Left colon (tissue), 2 donors: ENCODE measurements around the gene SLC2A11. TPM values are rescaled to one million over a fixed set of nuclear protein-coding genes. Genes with fewer than 3 reads are reported as not detected.
"Not testable (repeated sequence)": the region's sequence is repeated elsewhere in the genome, so short reads cannot be mapped to it uniquely, and the experiment has no call there.

ENCODE experiments used
- ATAC-seq: fragments of 200-7000 bp; cut with Tn5 transposase; one replicate; pipeline ENCODE4 v1.9.1; 2020; ENCODE audit warnings: mild to moderate bottlenecking, moderate library complexity
- DNase-seq, 2 donors: peaks; one replicate each; pipeline ENCODE4 v3.0.0-alpha.2; 2020
- intact Hi-C, 2 donors: fragments of 100-400 bp; cut with DNase I in 1 of 2; cut with micrococcal nuclease in 1 of 2; formaldehyde crosslinking; loops; one replicate each; pipeline versions ENCODE4 v1.11.2 to v1.14.0; 2022; cut with DNase I, micrococcal nuclease
- total RNA-seq, 2 donors: library from RNA; stranded (reverse); fragmentation: NEBNext Ultra II Directional; extraction: Animal tissue kit (Norgen Biotek cat#: 25700); gene quantifications; one replicate each; pipeline ENCODE4 v1.2.1, GENCODE V29; 2021
- donor health status: DM: no; HTN: no; CAD: no.
- donor health status: DM: yes; HTN: yes; CAD: no.

The SLC2A11 gene
- total RNA-seq, 2 donors from 2014 or later, result 9.8 to 13.7 TPM

DNA sequence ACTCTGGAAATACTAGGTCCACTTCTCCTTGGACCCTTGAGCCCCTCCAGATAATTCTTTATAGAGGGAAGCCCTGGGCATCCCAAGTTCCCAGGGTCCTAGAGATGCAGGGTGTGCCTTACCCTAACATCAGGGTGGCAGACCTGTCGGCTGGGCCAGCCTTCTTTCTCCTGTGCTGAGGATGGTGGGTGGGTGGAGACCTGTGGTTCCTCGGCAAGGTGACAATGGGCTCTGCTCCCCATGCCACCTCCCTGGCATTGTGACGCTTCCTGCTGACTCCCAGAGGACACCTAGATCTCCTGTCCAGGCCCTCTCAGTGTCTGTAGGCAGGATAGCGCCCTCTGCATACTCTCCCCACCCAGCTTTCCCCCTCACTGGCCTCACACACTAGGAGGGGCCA lies 15.1 kb upstream of the SLC2A11 start:
- DNase-seq, result no peak
- ATAC-seq, result no peak
- intact Hi-C loops, result loop anchor here in 1 of 2 donors (10.0 kb wide), 1 partner anchor 78 kb away; the partner anchor contains the start of genes C22orf15 and CHCHD10

DNA sequence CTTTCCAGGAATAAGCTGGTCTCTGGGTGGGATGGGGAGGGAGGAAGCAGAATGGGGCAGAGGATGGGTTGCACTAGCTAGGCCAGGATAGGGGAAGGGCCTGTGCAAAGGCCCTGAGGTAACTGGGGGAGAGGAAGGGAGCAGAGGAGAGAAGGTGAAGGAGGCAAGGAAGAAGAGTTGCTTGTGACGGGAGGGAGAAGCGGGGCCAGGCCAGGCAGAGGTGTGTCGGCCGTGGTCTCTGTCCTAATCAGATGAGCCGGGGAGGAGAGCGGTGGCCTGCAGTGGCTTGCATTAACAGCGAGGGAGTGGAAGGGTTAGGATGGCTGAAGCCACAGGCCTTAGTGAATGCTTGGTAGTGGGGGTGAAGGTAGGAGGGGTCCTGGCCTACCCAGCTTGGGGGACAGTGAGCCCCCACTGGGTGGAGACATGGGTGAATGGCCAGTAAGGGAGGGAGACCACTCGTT lies 12.9 kb upstream of the SLC2A11 start:
- intact Hi-C loops, result loop anchor here in 1 of 2 donors (10.0 kb wide), 1 partner anchor 80 kb away; the partner anchor contains the start of genes C22orf15 and CHCHD10
- DNase-seq (no peak), ATAC-seq (no peak)

DNA sequence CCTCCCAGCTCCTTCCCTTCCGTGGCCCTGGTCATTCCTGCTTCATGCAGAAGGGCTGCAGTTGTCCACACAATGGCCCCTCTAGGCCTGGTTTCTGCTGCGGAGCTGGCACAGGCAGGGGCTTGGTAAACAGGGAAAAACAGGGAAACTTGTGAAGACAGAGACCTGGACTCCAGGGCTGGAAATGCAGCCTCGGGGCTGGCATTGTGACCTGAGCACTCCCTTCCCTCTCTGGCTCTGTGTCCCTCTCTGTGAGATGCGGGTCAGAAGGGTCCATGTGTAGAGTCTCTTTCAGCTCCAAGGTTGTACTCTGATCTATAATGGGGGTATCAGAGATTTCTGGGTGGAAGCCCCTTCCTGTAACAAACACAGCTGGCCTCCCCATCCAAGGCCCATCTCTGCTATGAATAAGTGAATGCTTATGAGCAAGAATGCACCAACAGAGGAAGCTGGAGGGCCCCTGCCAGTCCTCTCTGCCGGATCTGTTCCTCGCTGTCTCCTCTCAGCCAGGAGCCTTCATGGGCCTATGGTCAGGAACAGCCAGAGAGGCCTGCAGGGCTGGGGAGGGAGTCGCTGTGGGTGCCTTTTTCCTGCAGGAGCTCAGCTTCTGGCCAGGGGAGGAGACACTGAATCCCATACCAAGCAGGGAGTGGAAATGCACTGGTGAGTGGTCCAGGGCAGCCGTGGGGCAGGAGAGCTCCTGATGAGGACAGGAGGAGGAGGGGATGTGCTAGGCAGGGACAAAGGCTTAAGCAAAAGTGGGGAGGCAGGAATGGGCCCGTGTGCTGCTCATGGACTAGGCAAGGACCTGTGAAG lies 12.2 kb upstream of the SLC2A11 start:
- no peak for DNase-seq
- intact Hi-C loops, result loop anchor here in 1 of 2 donors (10.0 kb wide), 1 partner anchor 81 kb away; the partner anchor contains the start of genes C22orf15 and CHCHD10
- no peak for ATAC-seq

DNA sequence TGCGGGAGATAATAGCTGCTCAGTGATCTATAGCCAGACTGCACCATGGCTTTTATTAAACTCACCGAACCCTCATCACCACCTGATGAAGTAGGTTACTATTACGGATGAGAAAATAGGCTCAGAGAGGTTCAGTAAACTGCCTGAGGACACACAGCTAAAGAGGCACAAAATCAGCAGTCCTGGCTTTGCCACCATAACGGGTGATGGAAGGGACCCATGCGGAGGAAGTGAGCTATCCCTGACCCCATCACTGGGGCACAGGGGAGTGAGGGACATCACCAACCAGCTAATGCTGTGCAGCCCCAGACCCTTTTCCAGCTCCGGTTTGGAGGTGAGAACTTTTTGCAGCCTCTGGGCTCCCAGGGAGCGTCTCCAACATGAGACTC lies 11.6 kb upstream of the SLC2A11 start:
- intact Hi-C loops, result loop anchor here in 1 of 2 donors (10.0 kb wide), 1 partner anchor 81 kb away; the partner anchor contains the start of genes C22orf15 and CHCHD10
- DNase-seq (no peak), ATAC-seq (no peak)

DNA sequence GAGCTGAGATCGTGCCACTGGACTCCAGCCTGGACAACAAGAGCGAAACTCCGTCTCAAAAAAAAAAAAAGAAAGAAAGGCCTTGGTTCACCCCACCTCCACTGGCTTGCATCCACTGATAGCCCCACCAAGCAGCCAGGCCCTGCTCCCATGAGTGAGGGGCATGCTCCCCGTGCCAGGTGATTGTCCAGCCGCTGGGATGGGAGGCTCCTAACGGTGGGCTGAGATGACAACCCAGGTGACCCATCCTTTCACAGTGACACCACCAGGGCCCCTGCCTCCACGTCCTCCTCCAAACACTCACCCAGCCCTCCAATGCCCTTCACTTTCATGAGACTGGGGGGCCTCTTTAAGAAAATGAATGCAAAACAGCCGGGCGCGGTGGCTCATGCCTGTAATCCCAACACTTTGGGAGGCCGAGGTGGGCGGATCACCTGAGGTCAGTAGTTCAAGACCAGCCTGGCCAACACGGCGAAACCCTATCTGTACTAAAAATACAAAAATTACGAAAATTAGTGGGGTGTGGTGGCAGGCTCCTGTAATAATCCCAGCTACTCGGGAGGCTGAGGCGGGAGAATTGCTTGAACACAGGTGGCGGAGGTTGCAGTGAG lies 10.3 kb upstream of the SLC2A11 start:
- no peak for DNase-seq
- intact Hi-C loops, result loop anchor here in 1 of 2 donors (10.0 kb wide), 1 partner anchor 83 kb away; the partner anchor contains the start of genes C22orf15 and CHCHD10

DNA sequence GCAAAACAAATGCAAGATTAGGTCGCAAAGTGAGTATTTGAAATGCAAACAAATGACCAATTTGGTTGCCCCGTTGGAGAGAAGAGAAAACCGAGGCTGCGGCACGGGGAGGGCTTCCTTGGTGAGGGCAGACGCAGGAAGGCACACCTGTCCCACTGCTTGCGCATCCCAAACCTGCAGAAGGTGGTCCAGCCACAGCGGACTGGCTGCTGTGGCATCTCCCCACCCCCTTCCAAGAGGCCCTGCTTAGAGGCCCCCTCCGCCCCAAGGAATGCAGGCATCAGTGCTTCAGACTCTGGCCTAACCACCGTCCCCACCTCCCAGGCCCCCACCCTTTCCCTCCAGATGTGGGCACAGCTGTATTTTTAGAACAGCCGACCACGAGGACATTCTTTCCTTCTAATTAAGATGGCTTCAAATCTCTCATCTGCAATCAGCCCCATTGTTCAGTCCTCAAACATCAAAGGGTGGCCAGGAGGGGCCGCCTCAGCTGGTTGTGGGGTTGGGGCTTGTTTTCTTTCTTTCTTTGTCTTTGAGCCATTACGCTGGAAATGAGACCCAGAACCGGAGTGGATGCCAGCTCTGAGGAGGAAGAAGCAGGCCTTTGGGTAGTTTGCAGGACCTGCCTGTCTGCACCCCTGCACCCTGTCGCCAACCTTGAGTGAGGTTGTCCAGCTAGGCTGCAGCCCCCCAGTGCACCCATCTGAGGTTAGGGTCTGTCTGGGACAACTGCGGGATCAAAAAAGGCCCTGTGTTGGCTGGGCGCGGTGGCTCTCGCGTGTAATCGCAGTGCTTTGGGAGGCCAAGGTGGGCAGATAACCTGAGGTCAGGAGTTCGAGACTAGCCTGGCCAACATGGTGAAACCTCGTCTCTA lies 9.4 kb upstream of the SLC2A11 start:
- intact Hi-C loops, result loop anchor here in 1 of 2 donors (10.0 kb wide), 1 partner anchor 83 kb away; the partner anchor contains the start of genes C22orf15 and CHCHD10
- DNase-seq (no peak), ATAC-seq (no peak)

More for the DNA sequence above, 10.3 kb upstream of the SLC2A11 start:
- no peak for ATAC-seq

DNA sequence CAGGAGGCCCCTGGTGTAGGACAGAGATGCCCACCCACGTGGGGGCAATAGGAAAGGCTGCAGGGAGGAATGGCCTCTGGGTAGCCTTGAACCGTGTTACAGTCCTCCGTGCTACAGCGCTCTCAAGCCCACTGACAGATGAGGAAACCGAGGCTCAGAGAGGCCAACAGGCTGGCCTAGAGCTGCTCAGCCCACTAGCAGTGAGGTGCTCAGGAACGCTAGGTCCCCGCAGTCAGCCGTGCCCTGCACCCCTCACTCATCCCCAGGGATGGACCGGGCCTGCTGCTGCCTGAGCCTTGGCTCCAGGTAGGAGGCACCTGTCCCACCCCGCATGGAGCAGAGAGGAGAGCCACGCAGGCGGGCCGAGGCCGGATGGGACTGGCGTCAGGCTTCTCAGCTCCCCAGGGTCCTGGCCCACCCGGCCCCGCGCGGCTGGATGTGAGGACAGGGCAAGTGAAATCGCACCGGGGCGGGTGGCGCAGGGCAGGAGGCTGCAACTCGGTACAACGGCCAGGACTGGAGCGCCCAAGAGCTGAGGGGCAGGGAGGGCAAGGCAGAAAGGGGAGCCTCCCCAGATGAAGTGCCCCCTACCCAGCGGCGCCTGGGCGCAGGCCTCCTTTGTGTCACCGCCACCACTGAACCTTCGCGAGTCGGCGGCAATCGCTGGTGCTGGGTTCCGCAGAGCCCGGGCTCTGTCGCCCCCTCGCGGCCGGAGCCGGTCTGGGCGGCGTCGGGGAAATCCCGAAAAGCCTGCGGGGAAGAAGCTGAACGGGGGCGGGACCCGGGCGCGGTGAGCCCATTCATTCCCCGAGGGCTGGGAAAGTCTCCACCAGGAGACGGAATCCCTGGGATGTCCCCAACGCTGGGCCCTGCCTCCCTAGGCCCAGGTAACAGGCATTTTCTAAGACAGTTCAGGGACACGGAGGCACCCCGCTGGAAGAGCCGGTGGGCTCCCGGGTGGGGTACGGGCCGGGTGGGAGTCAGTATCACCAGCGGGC lies 8.4 kb upstream of the SLC2A11 start:
- peak; percentile 89 for ATAC-seq
- intact Hi-C loops, result loop anchor here (5.0 to 10.0 kb wide), 2 partner anchors 82 to 85 kb away; partner anchors contain the start of genes CHCHD10 (in 2 of the 2) and C22orf15 (in 1 of the 2)
- DNase-seq, result peak in 1 of 2 donors; percentile 86

DNA sequence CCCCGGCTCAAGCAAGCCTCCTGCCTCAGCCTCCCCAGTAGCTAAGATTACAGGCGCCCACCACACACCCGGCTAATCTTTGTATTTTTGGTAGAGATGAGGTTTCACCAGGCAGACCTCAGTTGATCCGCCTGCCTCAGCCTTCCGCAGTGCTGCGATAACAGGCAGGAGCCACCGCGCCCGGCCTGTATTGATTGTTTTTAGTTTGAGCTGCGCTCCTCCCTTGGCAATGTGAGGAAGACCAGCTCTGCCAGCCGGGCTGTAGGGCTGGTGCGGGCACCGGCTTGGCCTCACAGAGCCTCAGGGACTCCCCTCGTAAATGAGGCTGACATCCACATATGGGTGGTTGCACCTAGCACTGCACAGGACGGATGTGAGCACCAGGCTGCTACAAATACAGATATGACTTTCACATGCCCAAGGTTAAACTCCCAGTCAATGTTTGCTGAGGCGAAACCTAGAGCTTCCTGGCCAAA lies 7.5 kb upstream of the SLC2A11 start:
- peak; percentile 15 for ATAC-seq
- intact Hi-C loops, result loop anchor here in 1 of 2 donors (5.0 kb wide), 1 partner anchor 83 kb away; the partner anchor contains the start of gene CHCHD10
- DNase-seq, result no peak

DNA sequence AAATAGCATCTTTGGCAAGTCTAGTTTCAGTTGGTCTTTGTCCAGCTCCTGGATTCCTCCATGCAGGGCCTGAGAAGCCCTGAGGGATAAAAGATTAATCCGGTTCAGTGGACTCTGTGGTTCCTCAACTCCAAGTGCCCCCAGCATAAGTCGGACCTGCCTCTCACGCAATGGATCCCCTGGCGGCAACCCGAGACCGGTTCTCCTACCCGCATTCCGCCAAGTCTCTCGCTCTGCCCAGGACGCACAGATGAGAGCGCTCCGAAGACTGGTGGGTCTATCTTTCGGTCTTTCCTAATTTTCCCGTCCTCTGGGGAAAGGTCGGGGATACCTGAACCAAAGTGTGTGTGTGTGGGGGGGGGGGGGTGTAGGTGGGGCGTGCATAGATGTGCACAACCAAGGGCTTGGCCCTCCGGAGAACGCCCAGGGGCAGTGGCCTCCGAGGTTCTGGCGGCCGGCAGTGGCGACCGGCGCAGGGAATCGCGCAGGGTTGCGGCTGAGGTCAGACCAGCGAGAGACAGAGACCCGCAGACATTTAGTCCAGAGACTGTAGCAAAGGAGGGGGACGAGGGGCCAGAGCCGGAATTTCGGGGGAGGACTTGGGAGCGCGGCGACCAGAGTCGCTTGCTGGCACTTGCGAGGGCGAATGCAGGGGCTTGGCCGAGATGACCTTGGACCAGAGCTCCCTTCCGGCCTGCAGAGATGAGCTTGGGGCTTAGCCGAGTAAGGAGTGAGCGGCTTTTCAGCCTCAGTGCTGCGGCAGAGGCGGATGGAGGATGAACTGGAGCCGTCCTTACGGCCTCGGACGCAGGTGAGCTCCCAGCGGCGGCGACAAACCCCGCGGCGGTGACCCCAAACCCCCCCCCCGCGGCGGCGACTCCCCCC lies 712 bp upstream of the SLC2A11 start:
- intact Hi-C loops, result no loop called here
- peak in 1 of 2 donors; percentile 62 for DNase-seq
- ATAC-seq, result peak; percentile 53

DNA sequence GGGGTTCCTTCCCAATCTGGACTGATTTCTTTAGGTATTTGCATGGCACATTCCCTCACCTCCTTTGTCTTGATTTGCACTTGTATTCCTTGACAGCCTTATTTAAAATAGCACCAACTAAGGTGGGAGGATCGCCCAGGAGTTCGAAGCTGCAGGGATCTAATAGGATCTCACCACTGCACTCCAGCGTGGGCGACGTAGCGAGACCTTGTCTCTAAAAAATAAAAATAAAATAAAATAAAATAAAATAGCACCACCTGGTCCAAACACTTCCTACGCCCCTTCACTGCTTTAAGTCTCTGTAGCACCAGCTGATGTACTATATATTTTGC lies 775 bp downstream of the SLC2A11 start:
- ATAC-seq, result no peak
- no peak for DNase-seq
- intact Hi-C loops, result no loop called here

DNA sequence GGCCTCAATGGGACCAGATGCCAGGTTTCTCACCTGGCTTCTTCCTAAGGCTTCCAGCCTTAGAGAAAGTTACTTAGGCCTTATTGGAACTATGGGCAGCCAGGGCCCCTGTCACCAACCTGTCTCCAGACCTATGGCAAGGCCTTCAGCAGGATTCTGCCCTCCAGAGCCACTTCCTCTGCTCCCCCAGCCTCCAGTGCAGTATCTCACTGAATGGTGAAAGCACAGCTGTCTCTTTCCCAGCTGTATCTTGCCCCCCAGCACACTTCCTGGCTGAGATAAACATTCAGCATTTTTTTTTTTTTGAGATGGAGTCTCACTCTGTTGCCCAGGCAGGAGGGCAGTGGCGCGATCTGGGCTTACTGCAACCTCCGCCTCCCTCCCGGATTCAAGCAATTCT lies 1.5 kb downstream of the SLC2A11 start:
- ATAC-seq, result no peak
- intact Hi-C loops, result no loop called here
- no peak for DNase-seq

DNA sequence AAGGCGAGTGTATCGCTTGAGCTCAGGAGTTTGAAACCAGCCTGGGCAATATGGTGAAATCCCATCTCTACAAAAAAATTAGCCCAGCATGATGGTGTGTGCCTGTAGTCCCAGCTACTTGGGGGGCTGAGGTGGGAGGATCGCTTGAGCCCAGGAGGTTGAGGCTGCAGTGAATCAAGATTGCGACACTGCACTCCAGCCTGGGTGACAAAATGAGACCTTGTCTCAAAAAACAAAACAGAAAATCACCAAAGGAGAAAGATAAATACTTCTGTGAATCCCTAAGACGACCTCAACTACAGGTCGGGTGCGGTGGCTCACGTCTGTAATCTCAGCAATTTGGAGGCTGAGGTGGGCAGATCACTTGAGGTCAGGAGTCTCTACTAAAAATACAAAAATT lies 2.5 kb downstream of the SLC2A11 start:
- ATAC-seq, intact Hi-C loops, DNase-seq: not testable (repeated sequence)

DNA sequence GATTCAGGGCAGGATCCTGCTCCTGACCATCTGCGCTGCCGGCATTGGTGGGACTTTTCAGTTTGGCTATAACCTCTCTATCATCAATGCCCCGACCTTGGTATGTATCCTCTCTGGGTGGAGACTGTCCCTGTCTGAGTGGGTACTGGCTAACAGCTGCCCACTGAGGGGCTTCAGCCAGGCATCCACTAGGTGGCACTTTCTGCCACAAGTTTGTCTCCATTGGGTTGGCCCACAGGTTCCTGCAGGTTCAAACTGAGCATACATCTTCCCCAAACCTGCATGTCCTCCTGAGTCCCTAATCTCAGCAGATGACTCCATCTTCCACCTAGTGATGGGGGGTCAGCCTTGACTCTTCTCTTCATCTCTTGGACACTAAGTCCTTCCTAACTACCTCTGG lies 4.4 kb downstream of the SLC2A11 start:
- no peak for ATAC-seq
- DNase-seq, result no peak
- intact Hi-C loops, result no loop called here

DNA sequence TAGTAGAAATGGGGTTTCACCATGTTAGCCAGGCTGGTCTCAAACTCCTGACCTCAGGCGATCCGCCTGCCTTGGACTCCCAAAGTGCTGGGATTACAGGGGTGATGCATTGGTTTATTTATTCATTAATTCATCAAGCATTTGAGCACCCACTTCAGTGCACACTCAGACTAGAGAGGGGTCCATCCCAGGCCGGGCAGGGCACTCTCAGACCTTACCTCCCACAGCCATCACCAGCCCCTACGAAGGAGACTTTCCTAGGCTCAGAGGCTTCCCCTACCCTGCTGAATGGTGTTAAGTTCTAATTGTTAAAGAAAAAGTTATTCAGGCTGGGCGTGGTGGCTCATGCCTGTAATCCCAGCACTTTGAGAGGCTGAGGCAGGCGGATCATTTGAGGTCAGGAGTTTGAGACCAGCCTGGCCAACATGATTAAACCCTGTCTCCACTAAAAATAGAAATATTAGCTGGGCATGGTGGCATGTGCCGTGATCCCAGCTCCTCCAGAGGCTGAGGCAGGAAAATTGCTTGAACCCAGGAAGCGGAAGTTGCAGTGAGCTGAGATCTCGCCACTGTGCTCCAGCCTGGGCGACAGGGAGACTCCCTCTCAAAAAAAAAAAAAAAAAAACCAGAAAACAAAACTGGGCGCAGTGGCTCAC lies 7.0 kb downstream of the SLC2A11 start:
- ATAC-seq, intact Hi-C loops, DNase-seq: not testable (repeated sequence)

DNA sequence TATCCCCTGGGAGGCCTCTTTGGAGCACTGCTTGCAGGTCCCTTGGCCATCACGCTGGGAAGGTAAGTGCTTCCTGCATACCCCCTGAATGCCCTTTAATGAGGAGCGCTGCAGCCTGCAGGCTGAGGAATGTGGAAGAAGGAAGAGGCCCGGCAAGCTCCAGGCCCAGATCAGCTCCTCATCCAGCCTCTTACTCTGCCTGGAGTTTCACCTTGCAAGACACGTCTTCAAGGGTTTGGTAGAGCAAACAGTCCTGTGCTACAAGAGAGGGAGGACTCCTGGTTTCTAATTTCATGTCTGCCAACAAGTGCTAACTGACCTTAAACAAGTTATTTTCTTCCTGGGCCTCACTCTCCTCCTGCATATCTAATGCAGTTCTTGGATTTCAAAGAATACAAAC lies 10.9 kb downstream of the SLC2A11 start:
- no peak for DNase-seq
- intact Hi-C loops, result no loop called here
- no peak for ATAC-seq

DNA sequence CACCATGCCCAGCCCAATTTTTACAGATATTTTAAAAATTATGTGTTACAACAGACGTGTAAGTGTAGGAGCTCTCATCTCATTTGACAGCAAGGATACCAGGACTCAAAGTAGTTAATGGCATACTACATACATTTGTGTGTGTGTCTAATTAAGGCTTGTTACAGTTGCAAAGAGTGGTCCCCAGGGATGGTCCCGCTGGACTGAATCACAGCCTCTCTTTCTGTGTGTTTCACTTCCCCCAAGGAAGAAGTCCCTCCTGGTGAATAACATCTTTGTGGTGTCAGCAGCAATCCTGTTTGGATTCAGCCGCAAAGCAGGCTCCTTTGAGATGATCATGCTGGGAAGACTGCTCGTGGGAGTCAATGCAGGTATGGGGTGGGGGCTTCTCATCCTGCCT lies 17.2 kb downstream of the SLC2A11 start:
- intact Hi-C loops, result no loop called here
- no peak for DNase-seq
- no peak for ATAC-seq
